SK-N-MC (cell line): ENCODE data around the gene FARS2.

Experiments used
- DNase-seq: peaks from one replicate; pipeline ENCODE4 v3.0.0-alpha.2; 2011; ENCODE audit warnings: low read depth, low spot score
- H3K27ac ChIP-seq: fragments of 200-600 bp; sonication (generic); 2 replicates; pipeline ENCODE4 v1.5.1; 2016; ENCODE audit warnings: mixed run types
- H3K36me3 ChIP-seq: fragments of 200-600 bp; sonication (generic); 2 replicates; pipeline ENCODE4 v1.6.1; 2017; ENCODE audit warnings: antibody characterized with exemption, low read length, mixed read lengths; ENCODE audit not compliant: insufficient read depth
- H3K4me3 ChIP-seq: fragments of 200-600 bp; sonication (generic); 2 replicates; pipeline ENCODE4 v1.5.1; 2016
- H3K9ac ChIP-seq: fragments of 200-600 bp; sonication (generic); 2 replicates; pipeline ENCODE4 v1.8.0; 2017; ENCODE audit warnings: mixed run types, mixed read lengths; ENCODE audit not compliant: insufficient read length
- H3K9me3 ChIP-seq: fragments of 200-600 bp; sonication (generic); 2 replicates; pipeline ENCODE4 v1.6.1; 2017; ENCODE audit warnings: low read depth, mild to moderate bottlenecking, antibody characterized with exemption, low read length, moderate library complexity, mixed read lengths
- EZH2 ChIP-seq: fragments of 200-600 bp; sonication (generic); IDR thresholded peaks from one replicate; pipeline ENCODE4 v1.6.1; 2017; ENCODE audit warnings: antibody characterized with exemption
- FOXP2 ChIP-seq: optimal IDR thresholded peaks from 2 replicates; pipeline ENCODE3; 2011; ENCODE audit warnings: mild to moderate bottlenecking, moderate library complexity; ENCODE audit not compliant: insufficient read depth; ENCODE audit errors: extremely low read length, control extremely low read depth
- POLR2AphosphoS5 ChIP-seq: IDR thresholded peaks from 2 replicates; pipeline ENCODE4 v1.6.1; 2012; ENCODE audit warnings: mild to moderate bottlenecking, low read depth, low read length, borderline replicate concordance

The FARS2 gene

DNA sequence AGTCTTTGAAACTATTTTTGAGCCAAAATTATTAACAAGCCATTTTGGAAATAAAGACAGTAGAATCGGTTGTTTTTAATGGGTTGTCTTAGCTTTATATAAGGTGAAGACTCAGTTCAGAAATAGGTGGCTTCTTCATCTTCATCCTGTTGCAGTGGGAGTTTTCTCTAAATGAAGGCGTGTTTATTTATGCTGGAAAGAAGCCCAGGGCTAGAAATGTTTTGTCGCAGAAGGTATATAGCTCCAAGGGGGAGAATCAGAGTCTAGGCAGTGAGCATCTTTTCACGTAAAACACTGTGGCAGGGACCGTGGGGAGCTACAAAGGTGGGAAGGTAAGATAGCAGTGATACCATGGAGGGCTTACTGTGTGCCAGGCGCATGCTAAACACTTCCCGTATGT lies 34.3 kb downstream of the FARS2 start:
- no peak for DNase-seq
- Histone ChIP-seq H3K4me3 (no peak overlapping the region), H3K36me3 (no peaks in the 10 kb centered on the region), H3K9me3 (no peaks in the 10 kb centered on the region), H3K27ac (no peak overlapping the region), H3K9ac (no peak overlapping the region)
- no peak for TF ChIP-seq FOXP2
- no peak for TF ChIP-seq POLR2AphosphoS5

DNA sequence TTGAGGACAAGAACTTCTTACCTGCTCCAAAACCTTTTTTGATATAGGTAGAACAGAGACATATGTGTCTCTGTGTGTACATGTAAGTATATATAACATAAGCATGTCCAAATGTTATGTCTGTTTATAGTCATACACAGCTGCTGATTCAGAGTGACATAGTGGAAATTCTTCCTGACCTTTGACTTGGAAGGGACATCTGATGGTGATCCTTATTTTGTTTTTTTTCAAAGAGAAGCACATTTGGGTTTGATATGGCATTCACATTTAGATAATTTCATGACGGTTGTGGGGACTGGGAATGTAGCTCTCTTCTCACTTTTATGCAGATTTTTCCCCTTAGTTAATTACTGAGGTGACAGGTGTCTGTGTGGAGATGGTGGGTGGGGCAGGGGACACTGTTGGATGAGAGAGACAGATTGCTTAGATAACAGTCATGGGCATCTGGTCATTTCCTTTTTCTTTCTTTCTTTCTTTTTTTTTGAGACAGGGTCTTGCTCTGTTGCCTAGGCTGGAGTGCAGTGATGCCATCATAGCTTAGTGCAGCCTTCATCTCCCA lies 39.0 kb downstream of the FARS2 start:
- no peaks in the 10 kb centered on the region for H3K36me3 ChIP-seq
- H3K27ac ChIP-seq = no peak overlapping the region
- no peak overlapping the region for H3K9ac ChIP-seq
- no peak for TF ChIP-seq FOXP2
- TF ChIP-seq EZH2 = no peak
- no peak for TF ChIP-seq POLR2AphosphoS5
- H3K9me3 ChIP-seq = no peaks in the 10 kb centered on the region
- DNase-seq = no peak
- no peak overlapping the region for H3K4me3 ChIP-seq

DNA sequence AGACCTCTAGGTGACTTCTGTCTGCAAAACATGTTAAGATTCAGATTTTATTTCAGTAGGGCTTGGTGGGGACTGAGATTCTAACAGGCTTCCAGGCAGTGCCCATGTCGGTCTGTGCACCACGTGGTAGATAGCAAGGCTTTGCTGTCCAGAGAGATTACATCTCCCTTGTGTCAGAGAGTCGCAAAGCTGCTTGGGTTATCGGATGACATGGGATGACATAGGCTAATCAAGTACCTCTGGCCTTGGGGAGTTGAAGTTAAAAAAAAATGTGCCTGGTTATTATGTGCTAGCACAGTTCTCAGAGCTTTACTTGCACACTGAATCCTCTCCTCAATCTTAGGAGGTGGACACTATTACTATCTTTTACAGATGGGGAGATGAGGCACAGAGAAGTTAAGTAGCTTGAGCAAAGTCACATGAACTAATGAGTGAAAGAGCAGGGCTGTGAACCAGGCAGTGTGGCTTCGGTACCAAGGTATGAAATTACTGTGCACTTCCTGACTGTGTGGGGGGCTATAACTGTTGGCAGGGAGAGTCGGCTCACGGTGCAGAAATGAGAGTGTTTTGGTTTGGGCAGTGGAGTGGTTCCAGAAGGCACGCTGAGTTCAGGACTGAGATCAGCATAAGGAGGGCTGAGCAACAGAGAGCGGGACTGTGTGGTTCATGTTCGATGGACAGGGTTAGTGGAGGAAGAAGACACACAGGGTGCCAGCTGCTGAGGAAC lies 41.1 kb downstream of the FARS2 start:
- no peak overlapping the region for H3K27ac ChIP-seq
- no peak for DNase-seq
- no peaks in the 10 kb centered on the region for H3K36me3 ChIP-seq
- no peak for TF ChIP-seq FOXP2
- TF ChIP-seq EZH2 = no peak
- no peak for TF ChIP-seq POLR2AphosphoS5
- H3K4me3 ChIP-seq = no peak overlapping the region
- H3K9ac ChIP-seq = no peak overlapping the region
- no peaks in the 10 kb centered on the region for H3K9me3 ChIP-seq

DNA sequence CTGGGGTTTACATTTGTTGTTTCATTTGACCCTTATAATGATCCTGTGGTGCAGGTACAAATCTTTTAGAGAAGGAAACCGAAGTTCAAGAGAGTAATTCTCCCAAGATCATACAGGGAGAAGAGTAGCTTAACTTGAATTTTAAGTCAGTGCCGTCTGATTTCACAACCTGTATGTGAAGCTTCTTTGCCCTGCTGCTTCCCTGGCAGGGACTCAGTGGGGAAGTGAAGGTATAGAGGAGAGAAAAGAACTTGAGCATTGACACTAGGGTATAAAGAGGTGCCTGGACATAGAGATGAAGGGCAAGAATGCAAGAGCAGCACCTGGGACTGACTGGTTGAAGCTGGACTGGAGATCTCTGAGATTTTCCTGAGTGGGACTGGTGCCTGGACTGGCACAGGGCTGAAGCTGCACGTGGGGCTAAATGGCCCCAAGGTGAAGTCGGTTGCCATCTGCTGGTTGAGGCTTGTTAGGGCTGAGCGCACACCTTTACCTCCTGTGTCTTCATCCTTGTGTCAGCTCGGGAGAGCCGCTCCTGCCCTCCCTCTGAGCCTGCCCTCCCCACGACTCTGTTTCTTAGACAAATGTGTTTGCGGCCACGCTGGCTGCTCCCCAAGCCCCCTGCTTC lies 41.8 kb downstream of the FARS2 start:
- H3K4me3 ChIP-seq = no peak overlapping the region
- no peak for DNase-seq
- no peaks in the 10 kb centered on the region for H3K9me3 ChIP-seq
- no peak for TF ChIP-seq EZH2
- TF ChIP-seq FOXP2 = no peak
- TF ChIP-seq POLR2AphosphoS5 = no peak
- H3K27ac ChIP-seq = no peak overlapping the region
- H3K9ac ChIP-seq = no peak overlapping the region
- peaks cover 1% of the 10 kb centered on the region; the same call in 1 of the 2 replicates for H3K36me3 ChIP-seq

DNA sequence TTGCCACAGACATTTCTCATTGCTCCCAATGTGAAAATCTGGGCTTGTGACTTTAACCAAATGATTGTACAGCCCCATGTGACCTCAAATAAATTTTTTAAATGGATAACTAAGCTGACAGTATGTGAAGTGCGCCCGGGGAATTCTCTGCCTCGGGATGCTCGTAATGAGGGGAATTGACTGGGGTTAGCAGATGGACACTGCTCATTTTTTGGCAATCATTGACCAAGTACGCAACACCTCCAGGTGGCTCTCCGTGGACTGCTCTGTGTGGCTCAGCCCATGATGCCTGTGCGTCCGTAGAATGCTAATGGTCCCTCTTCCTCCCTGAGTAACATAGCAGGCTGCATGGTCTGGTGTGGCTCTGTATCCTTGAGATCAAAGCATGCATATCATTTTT lies 42.4 kb downstream of the FARS2 start:
- H3K27ac ChIP-seq = no peak overlapping the region
- TF ChIP-seq POLR2AphosphoS5 = no peak
- no peak for TF ChIP-seq EZH2
- no peak for TF ChIP-seq FOXP2
- no peaks in the 10 kb centered on the region for H3K9me3 ChIP-seq
- H3K36me3 ChIP-seq = peaks cover 5% of the 10 kb centered on the region; the same call in 1 of the 2 replicates
- H3K9ac ChIP-seq = no peak overlapping the region
- DNase-seq = no peak
- H3K4me3 ChIP-seq = no peak overlapping the region

DNA sequence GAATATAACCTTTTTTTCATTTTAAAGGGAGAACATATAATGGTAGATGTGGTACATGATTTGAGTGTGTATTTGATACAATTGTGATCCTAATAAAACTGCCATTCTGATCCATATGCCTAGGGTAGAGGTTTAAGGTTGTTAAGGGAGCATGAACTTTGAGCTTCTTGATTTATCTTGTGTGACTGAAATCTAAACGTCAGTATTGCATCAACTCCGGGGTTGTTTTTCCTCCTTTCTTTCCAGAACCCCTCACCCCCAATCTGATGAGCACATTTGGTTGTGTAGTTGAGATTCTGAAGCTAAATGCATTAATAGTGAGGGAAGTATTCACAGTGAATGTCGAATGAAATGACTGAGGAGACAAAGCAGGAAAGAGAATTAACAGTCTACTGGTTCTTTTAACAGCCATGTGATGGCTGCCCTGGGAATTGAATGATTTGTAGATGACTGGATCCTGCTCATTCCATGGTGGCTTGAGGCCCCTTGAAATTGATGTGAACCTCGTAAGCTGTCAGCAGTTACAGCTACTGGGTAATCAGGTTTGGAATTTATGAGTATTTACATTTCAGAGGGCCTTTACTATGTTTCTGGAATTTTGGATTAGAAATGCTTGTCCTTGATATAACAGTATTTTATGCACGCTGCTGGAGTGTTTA lies 44.8 kb downstream of the FARS2 start:
- no peak for DNase-seq

DNA sequence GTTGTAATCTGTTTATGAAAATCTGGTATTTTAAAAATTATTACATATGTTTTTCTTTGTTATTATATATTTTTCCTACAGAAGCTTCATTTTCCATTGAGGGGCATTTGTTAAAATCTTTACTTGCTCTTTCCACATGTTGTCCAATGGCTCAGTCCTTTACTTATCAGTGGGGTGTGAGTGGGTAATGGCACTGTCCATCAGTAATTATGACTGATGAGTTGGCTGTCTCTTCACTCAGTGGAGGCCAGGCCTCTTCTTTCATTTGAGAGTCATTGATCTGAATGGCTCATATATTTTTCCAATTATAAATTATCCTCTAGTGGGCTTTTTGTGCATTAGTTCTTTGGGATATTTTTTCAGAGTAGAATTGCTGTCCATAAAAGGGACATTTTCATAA lies 45.7 kb downstream of the FARS2 start:
- no peak overlapping the region for H3K27ac ChIP-seq

More for the DNA sequence above, 44.8 kb downstream of the FARS2 start:
- H3K9ac ChIP-seq = no peak overlapping the region
- H3K4me3 ChIP-seq = no peak overlapping the region
- H3K27ac ChIP-seq = 0 out of 2 replicates have a peak overlapping the region, but pooled peaks have one; percentile 35
- H3K9me3 ChIP-seq = no peaks in the 10 kb centered on the region
- TF ChIP-seq FOXP2 (no peak), POLR2AphosphoS5 (no peak), EZH2 (no peak)
- H3K36me3 ChIP-seq = peaks cover 5% of the 10 kb centered on the region; the same call in 1 of the 2 replicates

DNA sequence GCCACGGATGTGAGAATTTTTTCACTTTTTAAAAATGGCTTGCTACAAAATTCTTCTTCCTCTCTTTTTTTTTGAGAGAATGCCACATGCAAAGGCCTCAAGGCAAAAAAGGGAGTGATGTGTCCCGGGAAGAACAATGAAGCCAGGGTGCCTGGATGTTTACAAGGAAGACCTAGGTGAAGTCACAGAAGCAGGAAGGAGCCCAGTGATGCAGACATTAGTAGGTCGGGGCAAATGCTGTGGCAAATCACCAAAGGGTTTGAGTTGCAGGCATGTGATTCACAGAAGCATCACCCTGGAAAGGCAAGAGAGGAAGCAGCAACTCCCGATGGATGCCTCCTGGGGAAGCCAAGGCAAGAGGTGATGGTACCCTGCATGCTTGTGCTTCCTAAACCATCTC lies 46.8 kb downstream of the FARS2 start:
- peaks cover 5% of the 10 kb centered on the region; the same call in 1 of the 2 replicates for H3K36me3 ChIP-seq
- DNase-seq = no peak
- H3K27ac ChIP-seq = no peak overlapping the region
- H3K9me3 ChIP-seq = no peaks in the 10 kb centered on the region
- TF ChIP-seq POLR2AphosphoS5 (no peak), EZH2 (no peak), FOXP2 (no peak)
- no peak overlapping the region for H3K9ac ChIP-seq
- H3K4me3 ChIP-seq = no peak overlapping the region

More for the DNA sequence above, 45.7 kb downstream of the FARS2 start:
- H3K4me3 ChIP-seq = no peak overlapping the region
- TF ChIP-seq FOXP2 (no peak), EZH2 (no peak), POLR2AphosphoS5 (no peak)
- H3K9ac ChIP-seq = no peak overlapping the region
- peaks cover 5% of the 10 kb centered on the region; the same call in 1 of the 2 replicates for H3K36me3 ChIP-seq
- DNase-seq = no peak
- no peaks in the 10 kb centered on the region for H3K9me3 ChIP-seq
